ENCODE measurements around the gene TTYH3. TPM values are rescaled to one million over a fixed set of nuclear protein-coding genes. Genes with fewer than 3 reads are reported as not detected.

The TTYH3 gene
- total RNA-seq, 4 donors from 2014 or later = 3.8 to 47.2 (median 25.2) TPM

- TF ChIP-seq POLR2A (IDR thresholded peaks at IDR 0.05) (no peak), CTCF (IDR thresholded peaks at IDR 0.05) (no peak)
- Histone ChIP-seq H3K4me3 (no peak overlapping the region), H3K9me3 (no peaks in the 10 kb centered on the region), H3K36me3 (no peaks in the 10 kb centered on the region), H3K27ac (no peak overlapping the region), H3K4me1 (no peaks in the 10 kb centered on the region), H3K27me3 (no peaks in the 10 kb centered on the region)
- DNase-seq = no peak
- intact Hi-C loops (cut with DNase I; ENCODE audit: low total_unique reads) = no loop called here
Measured at GRCh38 chr7:2603044-2603965, 28.5 kb upstream of the TTYH3 start.

GRCh38 chr7:2604608-2605174 is 27.1 kb upstream of the TTYH3 start:
- Histone ChIP-seq H3K4me1 (no peaks in the 10 kb centered on the region), H3K36me3 (no peaks in the 10 kb centered on the region), H3K27ac (no peak overlapping the region), H3K9me3 (no peaks in the 10 kb centered on the region), H3K27me3 (no peaks in the 10 kb centered on the region), H3K4me3 (no peak overlapping the region)
- intact Hi-C loops (cut with DNase I; ENCODE audit: low total_unique reads) = no loop called here
- TF ChIP-seq CTCF (IDR thresholded peaks at IDR 0.05) (no peak), POLR2A (IDR thresholded peaks at IDR 0.05) (no peak)
- DNase-seq = no peak

- H3K9me3 ChIP-seq = no peaks in the 10 kb centered on the region
- H3K27me3 ChIP-seq = no peaks in the 10 kb centered on the region
- no peak overlapping the region for H3K27ac ChIP-seq
- no peak for TF ChIP-seq POLR2A (IDR thresholded peaks at IDR 0.05)
- no peak for TF ChIP-seq CTCF (IDR thresholded peaks at IDR 0.05)
- H3K4me3 ChIP-seq = no peak overlapping the region
- no peak for DNase-seq
- intact Hi-C loops (cut with DNase I; ENCODE audit: low total_unique reads) = no loop called here
- H3K4me1 ChIP-seq = no peaks in the 10 kb centered on the region
- no peaks in the 10 kb centered on the region for H3K36me3 ChIP-seq
Measured at GRCh38 chr7:2605608-2606538, 25.9 kb upstream of the TTYH3 start.

GRCh38 chr7:2606539-2606936 is 25.2 kb upstream of the TTYH3 start:
- intact Hi-C loops (cut with DNase I; ENCODE audit: low total_unique reads) = no loop called here
- Histone ChIP-seq H3K4me1 (no peaks in the 10 kb centered on the region), H3K9me3 (no peaks in the 10 kb centered on the region), H3K27ac (no peak overlapping the region), H3K4me3 (no peak overlapping the region), H3K27me3 (no peaks in the 10 kb centered on the region), H3K36me3 (no peaks in the 10 kb centered on the region)
- TF ChIP-seq CTCF (IDR thresholded peaks at IDR 0.05) = no peak
- TF ChIP-seq POLR2A (IDR thresholded peaks at IDR 0.05) = no peak
- DNase-seq = no peak

Data from uterus (tissue), 4 donors.